ENCODE measurements around the gene CEND1. TPM values are rescaled to one million over a fixed set of nuclear protein-coding genes. Genes with fewer than 3 reads are reported as not detected.
A peak's percentile ranks its signal among the peaks of the same experiment; 100 is the strongest.

The CEND1 gene
- total RNA-seq, 1 donor from 2014 or later, result 0.49 TPM

DNA sequence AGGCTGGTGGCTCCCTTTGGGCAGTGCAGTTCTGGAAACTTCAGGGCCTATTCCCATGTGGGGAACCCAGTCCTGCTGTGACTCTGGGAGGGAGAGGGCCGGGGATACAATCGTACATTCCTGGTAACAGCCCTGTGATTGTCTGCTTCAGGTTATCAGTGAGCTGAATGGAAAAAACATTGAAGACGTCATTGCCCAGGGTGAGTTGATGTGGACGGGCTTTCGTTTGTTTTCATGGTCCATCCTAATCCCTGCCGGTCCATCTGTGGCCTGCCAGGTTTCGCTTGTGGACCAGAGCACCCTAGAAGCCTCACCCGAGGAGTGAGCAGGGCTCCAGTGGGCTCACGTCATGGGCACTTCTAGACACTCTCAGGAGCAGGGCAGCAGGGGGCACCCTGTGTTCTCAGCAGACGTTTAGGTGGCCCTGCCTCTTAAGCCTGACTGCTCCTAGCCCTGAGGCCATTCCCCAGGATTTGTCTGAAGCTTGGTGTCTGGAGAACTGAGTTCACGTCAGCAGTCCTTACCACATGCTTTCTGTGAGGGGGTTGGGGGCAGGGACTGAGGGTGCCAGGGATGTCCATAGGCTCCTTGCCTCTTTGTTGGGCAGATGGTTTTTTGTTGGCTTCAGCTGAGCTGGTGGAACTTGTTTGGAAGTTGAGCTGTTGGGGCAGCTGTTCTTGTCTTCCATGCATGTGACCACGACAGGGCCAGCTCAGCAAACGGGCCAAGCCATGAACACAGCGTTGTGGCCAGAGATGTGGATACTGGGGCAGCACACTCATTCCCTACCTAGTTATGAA lies 21.8 kb upstream of the CEND1 start:
- no peak for DNase-seq (ENCODE audit: low spot score)

DNA sequence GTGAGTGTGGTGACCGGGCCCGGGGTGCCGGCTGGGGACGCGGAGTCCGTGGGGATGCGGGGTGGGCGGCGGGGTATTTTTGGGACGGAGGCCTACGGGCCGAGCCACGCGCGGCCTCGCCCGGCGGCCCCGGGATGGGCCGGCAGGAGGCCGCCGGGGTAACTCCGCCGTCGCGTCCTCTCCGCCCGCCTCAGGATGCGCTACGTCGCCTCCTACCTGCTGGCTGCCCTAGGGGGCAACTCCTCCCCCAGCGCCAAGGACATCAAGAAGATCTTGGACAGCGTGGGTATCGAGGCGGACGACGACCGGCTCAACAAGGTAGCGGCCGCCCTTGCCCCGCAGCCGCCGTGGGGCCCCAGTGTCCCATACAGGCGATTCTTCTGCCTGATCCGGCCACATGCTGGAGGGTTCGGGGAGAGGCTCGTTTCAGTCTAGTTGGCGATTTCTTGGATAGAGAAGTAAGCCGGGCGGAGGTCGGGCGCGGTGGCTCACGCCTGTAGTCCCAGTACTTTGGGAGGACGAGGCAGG lies 20.2 kb upstream of the CEND1 start:
- no peak for DNase-seq (ENCODE audit: low spot score)

DNA sequence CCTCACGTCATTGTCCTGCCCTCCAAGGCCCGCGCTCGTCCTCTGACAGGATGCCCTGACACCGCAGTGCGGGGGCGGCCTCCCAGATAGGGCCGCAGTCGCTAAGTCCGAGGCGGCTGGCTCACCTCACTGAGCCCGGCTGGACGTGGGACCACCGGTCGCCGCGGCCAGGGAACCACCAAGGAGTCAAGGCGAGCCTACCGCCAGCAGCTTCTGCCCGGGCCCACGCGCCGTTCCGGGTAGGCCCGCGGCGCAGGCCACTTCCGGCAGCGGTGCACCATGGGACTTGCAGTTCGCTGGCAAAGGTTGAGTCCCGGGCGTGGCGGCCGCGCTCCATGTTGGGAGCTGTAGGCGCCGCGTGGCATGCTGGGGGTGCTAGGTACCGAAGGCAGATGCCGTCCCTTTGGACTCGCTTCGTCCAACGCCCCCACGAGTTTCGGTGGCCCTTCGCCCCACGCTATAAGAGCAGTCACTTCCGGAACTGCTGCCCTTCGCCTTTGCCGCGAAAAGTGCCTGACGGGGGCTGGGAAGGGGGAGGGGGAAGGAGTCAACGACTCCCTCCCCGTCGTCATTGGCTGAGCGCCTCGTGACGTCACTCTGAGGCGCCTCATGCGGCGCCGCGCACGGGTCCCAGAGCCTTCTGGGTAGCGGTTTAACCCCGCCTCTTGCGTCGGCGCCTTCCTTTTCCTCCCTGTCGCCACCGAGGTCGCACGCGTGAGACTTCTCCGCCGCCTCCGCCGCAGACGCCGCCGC lies 19.6 kb upstream of the CEND1 start, which contains the start of gene RPLP2:
TSS of gene RPLP2 (plus strand) at position 681 of the 753 bp plus-strand sequence. CDS start 268 bp downstream, outside the sequence.
- DNase-seq (ENCODE audit: low spot score), result peak; percentile 97

DNA sequence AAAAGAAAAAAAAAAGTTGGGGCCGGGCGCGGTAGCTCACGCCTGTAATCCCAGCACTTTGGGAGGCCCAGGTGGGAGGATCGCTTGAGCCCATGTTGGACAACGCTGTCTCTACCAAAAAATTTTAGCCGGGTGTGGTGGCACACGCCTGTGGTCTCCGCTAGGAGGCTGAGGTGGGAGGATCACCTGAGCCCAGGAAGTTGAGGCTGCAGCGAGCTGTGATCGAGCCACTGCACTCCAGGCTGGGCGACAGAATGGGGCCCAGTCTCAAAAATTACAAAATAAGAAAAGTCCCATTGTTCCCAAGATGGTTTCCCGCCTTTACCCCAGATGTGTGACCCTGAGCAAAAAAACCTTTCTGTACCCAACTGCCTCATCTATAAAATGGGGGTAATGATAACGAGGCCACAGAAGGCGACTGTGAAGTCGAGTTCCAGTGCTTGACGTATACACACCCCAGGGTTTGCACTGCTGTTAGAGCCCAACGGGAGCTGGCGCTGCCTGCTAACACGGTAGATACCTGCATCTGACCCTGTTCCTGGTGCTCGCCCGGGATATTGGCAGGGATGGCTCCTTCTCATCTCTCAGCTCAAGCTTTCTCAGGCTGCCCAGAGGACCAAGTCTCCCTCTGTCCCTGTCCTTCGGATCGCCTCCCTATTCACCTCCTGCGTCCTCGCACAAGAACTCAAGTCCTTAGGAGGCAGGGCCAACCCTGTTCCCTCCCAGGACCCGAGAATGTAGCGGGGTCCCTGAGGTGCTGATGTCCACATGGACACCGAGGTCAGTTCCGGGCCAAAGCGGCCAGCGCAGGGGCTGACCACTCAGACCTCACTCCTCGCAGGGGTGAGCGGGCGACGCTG lies 18.8 kb upstream of the CEND1 start:
- DNase-seq (ENCODE audit: low spot score), result no peak

DNA sequence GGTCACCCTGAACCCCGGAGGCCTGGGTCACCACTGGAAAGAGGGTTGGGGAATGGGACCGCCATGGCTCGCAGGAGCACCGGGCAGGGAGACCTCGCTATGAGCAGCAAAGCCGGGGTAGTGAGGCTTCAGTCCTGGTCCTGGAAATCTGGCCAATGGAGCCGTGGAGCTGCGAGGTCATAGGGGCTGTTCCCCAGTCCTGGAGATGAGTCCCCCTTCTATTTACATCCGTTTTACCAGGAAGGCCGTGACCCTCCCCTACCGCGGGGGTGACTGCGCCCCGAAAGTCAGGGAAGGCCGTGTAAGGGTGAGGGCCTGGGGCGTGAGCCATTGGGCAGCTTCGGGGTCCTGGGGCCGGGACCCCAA lies 14.7 kb upstream of the CEND1 start:
- no peak for DNase-seq (ENCODE audit: low spot score)

DNA sequence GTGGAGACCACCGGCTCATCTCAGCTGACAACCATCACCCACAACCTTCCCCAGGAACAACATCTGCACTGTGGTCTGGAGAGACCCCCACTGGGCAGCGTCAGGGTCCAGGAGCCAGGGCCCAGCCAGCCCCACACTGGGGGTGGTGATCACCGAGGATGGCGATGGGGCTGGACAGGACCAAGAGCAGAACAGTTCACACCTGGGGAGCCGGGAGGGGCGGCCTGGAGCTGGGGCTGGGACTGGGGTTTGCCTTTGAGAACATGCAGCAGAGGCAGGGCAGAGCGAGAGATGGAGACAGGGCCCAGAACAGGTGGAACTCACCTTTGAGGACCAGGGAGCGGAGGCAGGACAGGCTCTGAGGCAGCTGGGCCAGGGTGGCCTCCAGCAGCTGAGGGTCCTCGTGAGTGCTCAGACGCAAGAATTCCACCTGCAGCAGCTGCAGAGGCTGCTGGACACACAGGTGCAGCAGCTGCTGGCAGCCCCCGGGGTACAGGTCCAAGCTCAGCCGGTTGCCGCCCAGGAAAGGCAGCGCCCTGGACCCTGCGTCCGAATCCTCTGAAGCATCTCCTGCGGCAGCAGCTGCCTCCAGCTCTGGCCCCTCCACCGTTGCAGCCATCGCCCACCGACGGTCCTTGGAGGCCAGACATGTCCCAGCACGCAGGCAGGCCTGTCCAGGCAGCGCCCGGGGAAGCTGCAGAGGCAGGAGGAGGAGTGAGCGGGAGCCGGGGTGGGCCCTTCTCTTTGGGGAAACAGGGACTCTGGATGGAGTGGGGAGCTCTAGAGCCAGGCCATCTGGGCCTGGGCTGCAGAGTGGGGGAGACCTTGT lies 14.1 kb upstream of the CEND1 start:
- no peak for DNase-seq (ENCODE audit: low spot score)

DNA sequence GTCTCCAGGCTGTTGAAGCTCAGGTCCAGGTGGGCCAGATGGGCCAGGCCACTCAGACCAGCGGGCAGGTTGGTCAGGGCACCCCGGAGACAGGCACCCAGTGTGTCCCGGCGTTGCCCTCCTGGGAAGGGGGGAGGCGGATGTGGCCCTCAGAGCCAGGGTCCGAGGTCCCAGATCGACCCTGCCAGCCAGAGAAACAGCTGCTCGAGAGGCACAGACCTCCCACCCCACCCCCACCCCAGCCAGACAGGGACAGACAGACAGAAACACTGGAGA lies 13.5 kb upstream of the CEND1 start:
- DNase-seq (ENCODE audit: low spot score), result no peak

DNA sequence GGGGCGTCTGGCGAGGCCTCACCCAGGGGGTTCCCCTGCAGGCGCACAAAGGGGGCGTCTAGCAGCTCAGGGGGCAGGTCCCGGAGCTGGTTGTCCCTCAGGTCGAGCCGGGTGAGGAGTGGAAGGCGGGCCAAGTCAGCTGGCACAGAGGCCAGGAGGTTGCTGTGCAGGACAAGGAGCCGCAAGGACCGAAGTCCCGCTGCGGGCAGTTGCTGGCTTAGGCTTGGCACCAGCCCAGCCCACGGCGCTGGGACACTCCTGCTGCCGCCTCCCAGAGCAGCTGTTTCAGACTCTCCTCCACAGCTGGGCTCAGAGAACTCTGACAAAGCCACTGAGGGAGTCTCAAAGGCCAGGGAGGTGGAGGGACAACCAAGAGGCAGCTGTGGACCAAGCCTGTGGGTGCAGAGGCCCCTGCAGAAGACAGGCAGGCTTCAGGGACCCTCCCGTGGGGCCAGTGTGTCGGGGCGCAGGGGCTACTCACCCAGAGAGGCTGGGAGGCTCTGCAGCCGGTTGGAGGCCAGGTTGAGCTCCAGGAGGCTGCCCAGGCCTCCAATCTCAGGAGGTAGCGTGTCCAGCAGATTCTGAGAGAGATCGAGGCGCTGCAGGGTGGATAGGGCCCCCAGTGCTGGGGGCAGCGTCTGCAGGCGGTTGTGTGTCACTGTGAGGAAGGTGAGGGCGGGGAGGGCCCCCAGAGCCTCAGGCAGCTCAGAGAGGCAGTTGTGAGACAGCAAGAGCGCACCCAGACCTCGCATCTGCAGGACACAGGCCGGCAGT lies 13.0 kb upstream of the CEND1 start:
- DNase-seq (ENCODE audit: low spot score), result no peak

DNA sequence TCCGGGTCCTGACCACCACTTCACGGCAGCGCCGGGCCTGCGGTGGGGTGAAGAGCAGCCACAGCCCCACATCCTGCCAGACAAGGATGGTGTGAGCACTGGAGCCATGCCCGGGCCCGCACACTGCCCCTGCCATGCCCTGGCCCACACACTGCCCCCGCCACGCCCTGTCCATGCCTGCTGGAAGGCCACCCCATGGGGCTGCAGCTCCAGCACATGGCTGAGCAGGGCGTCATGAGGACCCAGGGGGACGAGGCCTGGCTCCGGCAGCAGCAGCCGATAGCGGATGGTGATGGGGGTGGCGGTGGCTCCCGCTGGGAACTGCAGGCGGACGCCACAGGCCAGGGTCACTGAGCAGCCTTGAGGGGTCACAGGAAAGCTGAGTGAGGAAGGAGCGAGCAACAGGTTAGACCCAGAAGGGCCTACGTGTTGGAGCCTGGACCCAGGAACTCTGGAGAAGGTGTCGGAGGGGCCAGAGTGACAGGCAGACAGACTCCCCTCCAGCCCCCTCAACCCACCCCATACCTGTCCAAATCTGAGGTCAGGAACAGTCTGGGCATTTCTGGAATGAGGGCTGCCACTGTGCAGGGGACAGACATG lies 12.2 kb upstream of the CEND1 start:
- DNase-seq (ENCODE audit: low spot score), result no peak

DNA sequence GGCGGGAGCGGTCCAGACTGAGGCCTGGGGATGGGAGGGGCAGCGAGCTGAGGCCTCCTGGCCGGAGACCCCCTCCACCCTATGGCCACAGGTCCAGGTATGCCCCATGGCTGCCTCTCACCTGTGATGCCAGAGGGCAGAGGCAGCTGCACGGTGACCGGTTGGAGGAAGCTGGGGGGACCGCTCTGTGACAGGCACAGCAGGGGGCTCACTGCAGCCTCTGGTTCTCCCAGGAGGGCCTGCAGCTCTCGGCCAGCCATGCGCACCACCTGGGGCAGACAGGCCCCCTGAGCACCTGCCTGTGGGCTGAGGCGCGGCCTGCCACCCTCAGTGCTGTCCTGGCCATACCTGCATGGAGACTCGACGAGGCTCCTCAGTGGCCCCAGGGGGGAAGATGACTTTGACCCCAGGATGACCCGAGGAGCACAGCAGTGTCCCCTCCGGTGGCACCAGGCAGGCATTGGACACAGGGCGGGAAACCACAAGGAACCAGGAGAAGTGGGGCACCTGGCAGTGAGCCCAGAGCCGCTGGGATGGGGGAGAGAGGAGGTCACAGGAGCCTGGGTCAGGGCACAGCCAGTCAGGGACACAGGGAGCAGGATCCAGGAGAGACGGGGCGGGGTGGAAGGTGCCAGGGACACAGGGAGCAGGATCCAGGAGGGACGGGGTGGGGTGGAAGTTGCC lies 11.3 kb upstream of the CEND1 start:
- DNase-seq (ENCODE audit: low spot score), result no peak

DNA sequence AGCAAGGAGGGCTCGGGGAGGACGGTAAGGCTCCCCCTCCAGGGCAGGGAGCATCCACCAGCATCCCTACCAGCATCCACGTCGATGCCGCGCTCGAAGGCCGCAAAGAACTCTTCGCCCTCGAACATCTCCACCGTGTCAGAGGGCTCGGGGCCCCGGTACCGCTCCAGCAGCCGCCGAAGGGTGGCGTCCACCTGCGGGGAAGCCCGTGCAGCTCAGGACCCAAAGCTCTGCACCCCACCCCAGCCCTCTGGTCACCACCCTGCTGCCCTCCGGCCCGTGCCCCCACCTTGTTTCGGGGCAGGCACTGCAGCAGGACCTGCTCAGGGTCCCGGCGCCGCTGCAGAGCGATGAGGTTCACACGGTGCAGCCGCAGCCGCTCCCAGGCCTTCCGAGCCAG lies 10.6 kb upstream of the CEND1 start:
- DNase-seq (ENCODE audit: low spot score), result no peak

DNA sequence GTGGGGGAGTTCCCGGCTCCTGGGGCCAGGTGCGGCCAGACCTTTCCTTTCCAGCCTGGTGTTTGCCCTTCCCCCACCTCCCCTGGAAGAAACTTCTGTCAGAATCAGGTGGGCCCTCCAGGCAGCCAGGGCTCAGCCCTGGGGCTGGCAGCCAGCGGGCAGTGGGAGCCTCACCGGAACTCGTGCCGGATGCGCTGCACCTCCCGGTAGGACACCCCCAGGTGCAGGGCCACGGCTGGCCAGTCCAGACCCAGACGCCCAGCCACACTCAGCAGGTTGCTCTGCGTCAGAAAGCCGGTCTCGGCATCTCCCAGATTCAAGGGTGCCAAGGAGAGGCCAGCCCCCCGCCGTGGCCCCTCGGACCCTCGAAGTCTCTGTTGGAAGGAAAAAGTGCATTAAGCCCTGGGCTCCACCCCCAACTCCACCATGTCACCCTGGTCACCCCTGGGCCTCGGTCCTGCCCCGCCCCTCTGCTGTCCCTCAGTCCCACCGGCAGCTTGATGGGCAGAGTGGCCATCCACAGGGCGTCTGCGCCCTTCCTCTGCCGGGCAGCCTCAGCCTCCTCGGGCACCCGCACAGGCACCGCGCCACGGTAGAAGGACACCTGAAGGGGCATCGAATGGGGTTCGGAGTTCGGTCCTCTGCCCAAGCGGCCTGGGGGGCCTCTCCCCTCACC lies 9.9 kb upstream of the CEND1 start:
- DNase-seq (ENCODE audit: low spot score), result no peak

DNA sequence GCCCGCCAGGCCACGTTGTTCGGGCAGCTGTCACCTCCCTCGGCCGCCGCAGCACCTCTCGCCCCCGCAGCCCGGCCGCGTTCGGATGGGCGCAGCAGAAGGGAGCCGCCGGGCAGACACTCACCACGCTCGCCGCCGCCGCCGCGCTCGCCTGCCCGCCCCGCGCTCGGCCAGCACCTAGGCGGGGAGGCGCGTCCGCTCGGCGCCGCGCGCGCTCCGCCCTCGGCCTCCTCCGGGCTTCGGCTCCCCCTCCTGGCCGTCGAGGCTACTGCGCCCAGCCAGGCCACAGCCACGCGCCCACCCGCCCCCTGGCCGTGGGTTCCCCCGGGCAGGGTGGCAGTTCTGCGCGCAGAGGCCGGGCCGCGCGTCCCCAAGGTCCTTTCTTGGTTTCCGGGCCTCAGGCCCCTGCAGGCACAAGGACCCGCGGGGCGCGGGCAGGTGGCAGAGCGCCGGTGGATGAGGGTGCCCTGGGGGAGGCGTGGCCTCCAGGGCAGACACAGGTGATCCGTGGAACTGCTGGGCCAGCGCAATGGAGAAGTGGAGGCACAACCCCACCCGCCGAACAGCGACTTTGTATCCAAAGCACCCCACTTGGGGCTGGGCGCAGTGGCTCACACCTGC lies 8.3 kb upstream of the CEND1 start, which contains the start of gene SLC25A22:
TSS of gene SLC25A22 (minus strand) at position 189 of the 621 bp plus-strand sequence. CDS start 3,275 bp downstream, outside the sequence.
- DNase-seq (ENCODE audit: low spot score), result peak; percentile 73

DNA sequence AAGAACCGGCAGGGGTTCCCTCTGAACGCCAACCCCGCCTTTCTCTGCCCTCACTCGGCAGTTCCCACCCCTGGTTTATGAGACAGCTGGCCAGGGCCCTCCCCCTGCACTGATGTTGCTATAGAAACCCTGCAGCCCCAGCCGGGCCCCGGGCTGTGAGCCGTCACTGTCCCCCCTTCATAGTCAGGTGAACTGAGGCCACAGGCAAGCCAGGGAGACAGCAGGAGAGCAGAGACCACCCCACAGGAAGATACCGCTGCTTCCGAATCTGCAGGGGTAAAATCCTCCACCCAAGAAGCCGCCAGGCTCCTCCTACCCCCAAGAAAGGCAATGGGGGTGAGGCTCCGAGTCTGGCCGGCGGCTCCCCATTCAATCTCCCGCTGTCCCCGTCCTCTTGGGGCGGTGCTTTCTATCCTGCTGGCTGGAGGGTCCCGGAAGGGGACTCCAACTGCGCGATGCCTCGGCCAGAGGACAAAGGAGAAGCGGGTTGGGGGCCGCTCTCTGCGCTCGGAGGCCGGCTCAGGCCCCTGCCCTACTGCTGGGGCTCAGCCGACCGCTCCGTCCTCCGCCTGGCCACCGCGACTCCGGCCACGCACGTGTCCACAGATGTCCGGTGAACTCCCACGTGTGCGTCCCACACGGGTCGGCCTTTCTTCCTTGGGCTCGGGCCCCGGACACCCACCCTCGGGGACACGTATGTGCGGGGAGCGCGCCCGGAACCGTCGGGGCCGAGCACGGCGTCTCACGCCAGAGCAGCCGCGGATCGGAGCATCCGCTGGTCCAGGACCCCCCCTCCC lies 7.6 kb upstream of the CEND1 start:
- DNase-seq (ENCODE audit: low spot score), result peak; percentile 54

DNA sequence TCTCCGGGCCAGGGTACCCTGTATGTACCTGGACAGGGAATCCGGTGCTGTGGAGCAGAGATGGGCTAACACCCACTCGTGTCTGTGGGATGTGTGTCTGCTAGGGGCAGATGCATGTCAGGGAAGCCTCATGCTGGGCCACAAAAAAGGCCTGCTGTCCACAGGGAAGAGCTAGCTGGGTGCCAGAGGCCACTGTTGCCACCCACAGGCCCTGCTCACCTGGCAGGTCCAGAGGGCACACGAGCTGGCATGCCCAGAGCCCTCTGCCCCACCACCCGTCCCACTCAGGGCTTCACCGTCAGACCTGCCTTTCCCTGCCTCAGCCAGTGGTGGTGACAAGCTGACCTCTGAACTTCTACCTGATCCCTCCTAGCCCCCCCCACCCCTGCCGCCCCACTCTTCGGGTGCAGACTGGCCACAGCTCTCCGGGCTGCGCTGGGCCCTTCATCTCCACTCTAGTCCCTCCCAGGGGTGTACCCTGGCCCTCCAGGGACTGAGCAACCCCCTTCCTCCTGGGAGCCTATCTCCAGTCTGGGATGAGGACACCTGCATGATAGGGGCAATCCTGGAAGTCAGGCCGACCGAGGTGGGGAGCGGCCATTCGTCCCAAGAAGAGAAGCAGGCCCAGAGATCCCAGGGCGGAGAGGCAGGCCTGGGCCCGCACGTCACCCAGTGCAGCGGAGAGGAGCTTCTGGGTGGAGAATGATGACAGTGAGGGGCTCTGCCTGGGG lies 6.8 kb upstream of the CEND1 start:
- no peak for DNase-seq (ENCODE audit: low spot score)

DNA sequence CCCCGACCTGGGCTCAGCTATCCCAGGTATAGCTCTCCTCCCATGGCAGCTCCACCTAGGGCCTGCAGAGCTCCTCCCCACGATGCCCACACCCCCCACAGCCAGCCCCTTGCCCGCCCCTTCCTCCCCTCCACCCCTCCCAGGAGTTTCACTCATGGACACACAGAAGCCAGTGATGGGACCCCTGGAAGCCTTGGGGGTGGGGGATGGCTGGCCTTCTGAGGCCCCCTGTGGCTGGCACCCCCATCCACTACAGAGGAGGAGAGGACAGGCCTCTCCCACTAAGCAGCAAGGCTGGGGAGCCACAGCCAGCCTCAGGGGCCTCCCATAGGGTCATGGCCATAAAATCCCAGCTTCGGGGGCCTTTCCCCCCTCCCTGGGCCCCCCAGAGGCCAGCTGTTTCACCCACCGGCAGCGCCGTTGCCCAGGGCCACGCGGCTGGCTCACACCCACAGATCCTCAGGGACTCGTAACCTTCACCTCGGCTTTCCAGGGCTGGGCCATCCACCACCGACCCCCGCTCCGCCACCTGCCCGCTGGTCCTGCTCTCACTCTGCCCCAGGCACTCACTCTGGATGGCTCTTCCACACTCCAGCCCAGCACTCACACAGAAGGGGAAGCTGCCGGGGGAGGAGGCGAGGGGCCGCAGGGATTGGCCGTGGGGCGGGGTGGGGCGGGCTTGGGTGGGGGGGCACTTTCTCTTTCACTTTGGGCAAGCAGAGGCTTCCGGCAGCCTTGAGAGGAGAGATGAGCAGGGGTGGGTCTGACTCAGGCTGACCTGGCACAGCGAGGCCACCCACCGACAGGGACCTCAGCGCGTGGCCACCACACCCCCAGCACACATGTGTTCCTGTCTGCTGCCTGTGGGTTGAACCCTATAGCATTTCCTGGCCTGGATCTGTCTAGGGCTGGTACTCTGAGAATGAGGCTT lies 6.0 kb upstream of the CEND1 start:
- peak; percentile 64 for DNase-seq (ENCODE audit: low spot score)

Data from mucosa of gallbladder (tissue), 1 donor.